Measurements from ENCODE around the gene SEPTIN1. TPM values are rescaled to one million over a fixed set of nuclear protein-coding genes. Genes with fewer than 3 reads are reported as not detected.

SEPTIN1 gene
- polyA plus RNA-seq, 1 of the 3 experiments (the other 2 are of a cell fraction), result 0.25 TPM

- ChIA-PET POLR2A (no interaction called here), CTCF (interaction anchor here (1.5 to 1.8 kb wide), 2 partner anchors 50 to 52 kb away, joined by 5 read pairs; partner anchors contain the start of gene ZNF771)
- peaks cover 21 to 35% of the 10 kb centered on the region in 2 experiments for H3K4me1 ChIP-seq (ENCODE audit: control insufficient read depth in 1 of 2, insufficient read depth in 2 of 2, low read depth in 1 of 2, low read length in 1 of 2)
- H3K4me3 ChIP-seq (ENCODE audit: low read depth in 2 of 2, low read length in 1 of 2), result no peak overlapping the region
- DNase-seq, result no peak
- peaks cover 3% of the 10 kb centered on the region; the same call in 1 of the 2 replicates for H4K20me1 ChIP-seq (ENCODE audit: insufficient read depth)
- H3K9ac ChIP-seq, result no peak overlapping the region
- no peak overlapping the region; a peak in 1 of 4 replicates for H3K27ac ChIP-seq (ENCODE audit: low read depth in 2 of 2, low read length in 1 of 2)
- H3K4me2 ChIP-seq, result no peak overlapping the region
- TF ChIP-seq GATA2 (CRISPR knock-in tag; IDR thresholded peaks at IDR 0.05), result no peak
- TF ChIP-seq USF1 (IDR thresholded peaks at IDR 0.05; ENCODE audit: borderline replicate concordance, low read depth), result no peak
- TF ChIP-seq CHD2 (IDR thresholded peaks at IDR 0.05; ENCODE audit: low read length, partially characterized antibody), result no peak
- TF ChIP-seq, protein P1, sequence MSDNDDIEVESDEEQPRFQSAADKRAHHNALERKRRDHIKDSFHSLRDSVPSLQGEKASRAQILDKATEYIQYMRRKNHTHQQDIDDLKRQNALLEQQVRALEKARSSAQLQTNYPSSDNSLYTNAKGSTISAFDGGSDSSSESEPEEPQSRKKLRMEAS (IDR thresholded peaks at IDR 0.05; ENCODE audit: low read depth), result no peak
- H3K9me3 ChIP-seq, result no peaks in the 10 kb centered on the region
- H3K36me3 ChIP-seq (replicated peaks in 1 of 2; ENCODE audit: control insufficient read depth in 1 of 2, insufficient read depth in 2 of 2, low read length in 1 of 2), result peaks cover 14 to 39% of the 10 kb centered on the region in 2 experiments
- no peak overlapping the region for H2AFZ ChIP-seq (ENCODE audit: low read depth)
- peaks cover 57% of the 10 kb centered on the region for H3K79me2 ChIP-seq (ENCODE audit: insufficient read depth)
- H3F3A ChIP-seq (replicated peaks; ENCODE audit: insufficient read depth), result peaks cover 2% of the 10 kb centered on the region
- H3K9me2 ChIP-seq, result no peaks in the 10 kb centered on the region
- 89% methylated on average over 30 of the region's 37 CpGs for WGBS (ENCODE audit: low lambda C conversion rate)
- H3K27me3 ChIP-seq (ENCODE audit: insufficient read depth), result no peaks in the 10 kb centered on the region
These were observed 24.4 kb downstream of the SEPTIN1 start for GRCh38 chr16:30357715-30358576.

- Histone ChIP-seq H3K4me2 (peak overlapping the region; percentile 96; the same call in 1 of the 2 replicates), H3F3A (replicated peaks; ENCODE audit: insufficient read depth) (peaks cover 8% of the 10 kb centered on the region), H3K4me3 (ENCODE audit: low read depth in 2 of 2, low read length in 1 of 2) (no peak overlapping the region; a peak in 1 of 4 replicates), H3K36me3 (replicated peaks in 1 of 2; ENCODE audit: control insufficient read depth in 1 of 2, insufficient read depth in 2 of 2, low read length in 1 of 2) (peaks cover 17 to 46% of the 10 kb centered on the region in 2 experiments), H4K20me1 (ENCODE audit: insufficient read depth) (peaks cover 11% of the 10 kb centered on the region), H3K9me3 (no peaks in the 10 kb centered on the region), H3K9ac (no peak overlapping the region), H3K9me2 (no peaks in the 10 kb centered on the region), H2AFZ (ENCODE audit: low read depth) (no peak overlapping the region), H3K27me3 (ENCODE audit: insufficient read depth) (no peaks in the 10 kb centered on the region), H3K27ac (ENCODE audit: low read depth in 2 of 2, low read length in 1 of 2) (peak overlapping the region; percentile 95 to 99; a peak in 3 of 4 replicates), H3K4me1 (ENCODE audit: control insufficient read depth in 1 of 2, insufficient read depth in 2 of 2, low read depth in 1 of 2, low read length in 1 of 2) (peaks cover 28 to 37% of the 10 kb centered on the region in 2 experiments), H3K79me2 (ENCODE audit: insufficient read depth) (peaks cover 54% of the 10 kb centered on the region)
- no peak for DNase-seq
- 84% methylated on average over 3 of the region's 5 CpGs for WGBS (ENCODE audit: low lambda C conversion rate)
- TF ChIP-seq, protein P1 (IDR thresholded peaks at IDR 0.05; ENCODE audit: low read depth), result no peak
- no peak for TF ChIP-seq IRF3 (IDR thresholded peaks at IDR 0.05; ENCODE audit: low read depth, low read length)
- CTCF ChIA-PET, result interaction anchor here (1.3 to 1.8 kb wide), 3 partner anchors 13 to 52 kb away, joined by 3 to 10 read pairs (median 5); partner anchors contain the start of genes TBC1D10B and ZNF771
- POLR2A ChIA-PET, result interaction anchor here (0.9 to 1.3 kb wide), 3 partner anchors 10 to 52 kb away, joined by 3 to 6 read pairs (median 5); partner anchors contain the start of gene ZNF48
These were observed 25.2 kb downstream of the SEPTIN1 start for GRCh38 chr16:30357085-30357714.

Measured in SK-N-SH (cell line).